Amniotic stem cell (primary cell): Measurements from ENCODE around the gene USH2A.
"Not testable (repeated sequence)": the region's sequence is repeated elsewhere in the genome, so short reads cannot be mapped to it uniquely, and the experiment has no call there.

ENCODE experiments used
- DNase-seq: peaks from one replicate; lab custom pipeline; 2025; lab: John Stamatoyannopoulos, UW

Gene USH2A

GRCh38 chr1:216410026-216410425 is 13.2 kb downstream of the USH2A start:
- DNase-seq = no peak

GRCh38 chr1:216390956-216391355 is 32.3 kb downstream of the USH2A start:
- no peak for DNase-seq

- DNase-seq = no peak
These were observed 33.5 kb downstream of the USH2A start for GRCh38 chr1:216389774-216390173.

GRCh38 chr1:216388558-216388957 is 34.7 kb downstream of the USH2A start:
- no peak for DNase-seq

DNA sequence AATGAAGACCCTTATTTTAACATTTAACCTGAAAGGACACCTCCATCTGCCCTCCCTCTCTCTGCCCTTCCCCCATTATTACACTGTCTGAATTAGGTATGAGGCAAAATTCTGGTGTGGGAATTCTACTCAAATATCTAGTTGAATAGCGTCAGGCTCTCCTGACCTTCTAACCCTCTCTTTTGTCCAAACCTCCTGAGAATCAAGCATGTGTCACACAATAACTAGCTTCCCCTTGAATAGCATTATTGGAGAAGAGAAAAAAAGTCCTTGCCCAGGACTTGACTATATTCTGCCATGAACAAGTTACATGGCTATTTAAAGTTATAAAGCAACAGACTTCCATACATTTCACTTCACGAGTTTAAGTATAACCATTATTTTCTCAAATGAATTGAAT is 35.5 kb downstream of the USH2A start:
- no peak for DNase-seq

DNA sequence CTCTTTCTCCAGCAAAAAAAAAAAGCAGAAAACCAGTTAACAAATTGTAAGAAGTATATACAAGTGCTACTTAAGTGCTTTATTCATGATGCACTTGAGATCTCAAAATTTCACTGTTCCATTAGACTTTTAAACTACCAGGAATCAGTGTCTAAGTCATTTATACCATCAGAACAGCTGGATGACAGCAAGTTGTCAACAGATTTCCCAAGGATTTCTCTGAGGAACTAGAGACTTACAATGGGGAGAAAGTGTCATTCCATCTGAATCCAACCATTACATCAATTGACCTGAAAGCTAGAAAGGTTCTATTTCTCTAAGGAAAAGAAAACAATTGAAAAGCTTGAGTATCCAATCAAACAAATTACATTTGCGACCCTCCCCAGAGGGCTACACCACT is 43.8 kb downstream of the USH2A start:
- no peak for DNase-seq

DNA sequence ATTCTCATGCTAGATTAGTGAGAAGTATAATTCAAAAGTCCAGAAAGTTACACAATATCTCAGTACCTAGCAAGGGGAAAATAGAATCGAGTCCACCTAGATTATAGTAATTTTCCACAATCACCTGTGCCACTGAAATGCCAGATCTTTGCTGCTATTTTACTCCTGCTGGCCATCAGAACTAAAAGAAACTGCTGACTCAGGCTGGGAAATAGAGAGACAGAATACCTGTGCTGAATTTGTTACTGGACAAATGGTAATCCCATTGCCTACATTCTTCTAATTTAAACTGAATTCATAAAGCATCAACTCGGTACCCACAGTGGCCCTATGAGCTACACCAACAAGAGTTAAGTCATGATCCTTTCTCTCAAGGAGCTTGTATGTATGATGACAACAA is 55.0 kb downstream of the USH2A start:
- DNase-seq = no peak

GRCh38 chr1:216366979-216367378 is 56.3 kb downstream of the USH2A start:
- DNase-seq = no peak

- DNase-seq = no peak
These were observed 66.3 kb downstream of the USH2A start for GRCh38 chr1:216356945-216357344.

DNA sequence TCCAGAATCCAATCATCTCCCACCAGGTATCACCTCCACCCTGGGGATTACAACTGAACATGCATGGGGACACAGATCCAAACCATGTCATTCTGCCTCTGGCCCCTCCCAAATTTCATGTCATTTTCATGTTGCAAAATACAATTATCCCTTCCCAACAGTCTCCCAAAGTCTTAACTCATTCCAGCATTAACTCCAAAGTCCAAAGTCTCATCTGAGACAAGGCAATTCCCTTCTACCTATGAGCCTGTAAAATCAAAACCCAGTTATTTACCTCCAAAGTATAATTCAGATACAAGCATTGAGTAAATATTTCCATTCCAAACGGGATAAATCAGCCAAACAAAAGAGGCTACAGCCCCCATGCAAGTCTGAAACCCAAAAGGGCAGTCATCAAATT is 73.1 kb downstream of the USH2A start:
- DNase-seq = no peak

GRCh38 chr1:216346526-216346925 is 76.7 kb downstream of the USH2A start:
- no peak for DNase-seq

- DNase-seq = not testable (repeated sequence)
These were observed 82.7 kb downstream of the USH2A start for GRCh38 chr1:216340542-216340941.

GRCh38 chr1:216332462-216332861 is 90.8 kb downstream of the USH2A start:
- no peak for DNase-seq

DNA sequence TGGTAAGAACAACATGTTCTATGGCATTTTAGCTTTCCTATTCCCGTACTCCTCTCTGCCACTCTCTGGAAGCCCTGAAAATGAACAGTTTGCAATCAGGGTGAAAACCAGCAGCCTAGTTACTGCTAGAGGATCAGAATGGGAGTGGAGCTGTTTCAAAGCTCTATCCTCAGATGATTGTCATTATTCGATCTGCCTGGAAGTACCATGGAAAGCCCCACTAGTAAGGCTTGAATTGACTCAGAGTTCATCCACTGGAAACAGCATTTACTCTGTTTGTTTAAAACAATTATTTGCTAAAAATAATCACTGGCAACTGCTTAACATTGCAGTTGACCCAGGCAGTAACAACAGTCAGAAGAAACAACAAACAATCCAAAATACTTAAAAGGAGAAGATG is 91.2 kb downstream of the USH2A start:
- DNase-seq = no peak

- no peak for DNase-seq
These were observed 92.0 kb downstream of the USH2A start for GRCh38 chr1:216331211-216331610.

GRCh38 chr1:216330262-216330661 is 93.0 kb downstream of the USH2A start:
- no peak for DNase-seq

- no peak for DNase-seq
These were observed 97.3 kb downstream of the USH2A start for GRCh38 chr1:216325946-216326345.

GRCh38 chr1:216325336-216325735 is 97.9 kb downstream of the USH2A start:
- no peak for DNase-seq

GRCh38 chr1:216323344-216323743 is 99.9 kb downstream of the USH2A start:
- no peak for DNase-seq

- no peak for DNase-seq
These were observed 108.7 kb downstream of the USH2A start for GRCh38 chr1:216314379-216315095.

GRCh38 chr1:216310776-216311175 is 112.5 kb downstream of the USH2A start:
- no peak for DNase-seq

GRCh38 chr1:216306830-216307229 is 116.4 kb downstream of the USH2A start:
- DNase-seq = no peak

DNA sequence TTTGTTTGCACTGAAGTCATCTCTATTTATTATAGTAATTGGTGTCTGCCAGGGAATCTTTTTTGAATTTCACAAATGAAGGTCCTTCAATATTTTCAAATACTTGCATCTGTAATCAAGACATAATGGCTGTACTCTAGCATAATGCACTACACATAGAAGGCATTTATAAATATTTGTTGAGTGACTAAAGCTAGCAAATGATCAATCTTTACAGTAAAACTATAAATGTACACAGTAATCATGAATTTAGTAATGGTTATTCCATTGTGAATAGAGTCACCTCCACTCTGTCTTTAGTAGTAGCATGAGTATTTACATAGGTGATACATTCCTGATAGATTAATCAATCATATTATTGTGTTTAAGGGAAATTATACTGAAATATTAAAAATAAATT is 119.6 kb downstream of the USH2A start:
- DNase-seq = no peak

DNA sequence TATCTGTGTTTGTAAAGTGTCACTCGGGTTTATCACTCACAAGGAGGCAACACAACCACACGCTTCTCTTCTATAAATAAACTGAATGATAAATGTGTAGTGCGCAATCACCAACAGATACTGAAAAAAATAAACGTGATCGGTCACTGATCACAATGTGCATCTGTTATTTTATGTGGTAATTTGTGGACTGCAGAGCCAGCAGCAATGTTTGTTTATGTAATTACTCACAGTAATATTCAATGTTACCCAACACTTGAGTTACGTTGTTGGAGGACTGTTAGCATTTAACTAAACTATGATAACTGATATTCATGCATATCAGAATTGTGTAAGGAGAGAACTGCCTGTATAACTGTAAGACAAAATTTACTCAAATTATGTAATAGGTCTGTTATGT is 129.6 kb downstream of the USH2A start:
- DNase-seq = peak; percentile 36
